HEK293 (cell line): ENCODE measurements around the gene CPT1C.
A peak's percentile ranks its signal among the peaks of the same experiment; 100 is the strongest.

Experiments used
- GLI2 ChIP-seq: fragments of 450-650 bp; formaldehyde crosslinking; IDR thresholded peaks from 2 replicates; pipeline ENCODE4; 2017; ENCODE audit warnings: missing biosample characterization, missing genetic modification characterization, low read depth, borderline replicate concordance
- KLF1 ChIP-seq: fragments of 450-650 bp; formaldehyde crosslinking; IDR thresholded peaks from 2 replicates; pipeline ENCODE4 v1.5.1; 2016; ENCODE audit warnings: missing biosample characterization, missing genetic modification characterization
- KLF7 ChIP-seq: fragments of 450-650 bp; formaldehyde crosslinking; IDR thresholded peaks from 2 replicates; pipeline ENCODE4 v1.5.1; 2016; ENCODE audit warnings: missing biosample characterization, missing genetic modification characterization, borderline replicate concordance
- OSR2 ChIP-seq: fragments of 450-650 bp; formaldehyde crosslinking; IDR thresholded peaks from 2 replicates; pipeline ENCODE4 v1.5.1; 2016; ENCODE audit warnings: missing biosample characterization, missing genetic modification characterization
- SCRT1 ChIP-seq: fragments of 450-650 bp; formaldehyde crosslinking; IDR thresholded peaks from 2 replicates; pipeline ENCODE4 v1.5.1; 2016; ENCODE audit warnings: missing biosample characterization, missing genetic modification characterization, borderline replicate concordance
- ZNF133 ChIP-seq: fragments of 450-650 bp; formaldehyde crosslinking; IDR thresholded peaks from 2 replicates; pipeline ENCODE4 v1.5.1; 2016; ENCODE audit warnings: missing biosample characterization, missing genetic modification characterization
- ZNF174 ChIP-seq: fragments of 450-650 bp; formaldehyde crosslinking; IDR thresholded peaks from 2 replicates; pipeline ENCODE4 v1.5.0; 2017; ENCODE audit warnings: missing biosample characterization, mild to moderate bottlenecking, missing genetic modification characterization
- ZNF184 ChIP-seq: fragments of 450-650 bp; IDR thresholded peaks from 2 replicates; pipeline ENCODE4 v1.5.1; 2018; ENCODE audit warnings: missing biosample characterization, mild to moderate bottlenecking, missing genetic modification characterization
- ZNF221 ChIP-seq: fragments of 450-650 bp; formaldehyde crosslinking; IDR thresholded peaks from 2 replicates; pipeline ENCODE4 v1.5.1; 2017; ENCODE audit warnings: missing biosample characterization, missing genetic modification characterization, borderline replicate concordance
- ZNF335 ChIP-seq: fragments of 450-650 bp; formaldehyde crosslinking; conservative IDR thresholded peaks from 2 replicates; pipeline ENCODE4 v1.5.1; 2016; ENCODE audit warnings: missing biosample characterization, missing genetic modification characterization
- ZNF366 ChIP-seq: fragments of 450-650 bp; formaldehyde crosslinking; conservative IDR thresholded peaks from 2 replicates; pipeline ENCODE4 v1.5.1; 2016; ENCODE audit warnings: missing biosample characterization, missing genetic modification characterization
- ZNF404 ChIP-seq: fragments of 450-650 bp; formaldehyde crosslinking; IDR thresholded peaks from 2 replicates; pipeline ENCODE4 v1.5.1; 2017; ENCODE audit warnings: missing biosample characterization, missing genetic modification characterization
- ZNF514 ChIP-seq: fragments of 450-650 bp; formaldehyde crosslinking; IDR thresholded peaks from 2 replicates; pipeline ENCODE4 v1.5.1; 2016; ENCODE audit warnings: missing biosample characterization, missing genetic modification characterization
- ZNF521 ChIP-seq: fragments of 450-650 bp; formaldehyde crosslinking; IDR thresholded peaks from 2 replicates; pipeline ENCODE4 v1.5.1; 2017; ENCODE audit warnings: missing biosample characterization, mild to moderate bottlenecking, missing genetic modification characterization
- ZNF654 ChIP-seq: fragments of 450-650 bp; formaldehyde crosslinking; IDR thresholded peaks from 2 replicates; pipeline ENCODE4 v1.5.1; 2016; ENCODE audit warnings: low read depth, missing biosample characterization, missing genetic modification characterization
- ZNF658 ChIP-seq: fragments of 450-650 bp; formaldehyde crosslinking; IDR thresholded peaks from 2 replicates; pipeline ENCODE4; 2016; ENCODE audit warnings: missing biosample characterization, missing genetic modification characterization
- ZNF660 ChIP-seq: fragments of 450-650 bp; IDR thresholded peaks from 2 replicates; pipeline ENCODE4 v1.5.1; 2018; ENCODE audit warnings: missing biosample characterization, mild to moderate bottlenecking, missing genetic modification characterization
- ZNF768 ChIP-seq: fragments of 450-650 bp; formaldehyde crosslinking; IDR thresholded peaks from 2 replicates; pipeline ENCODE4 v1.5.1; 2018; ENCODE audit warnings: missing biosample characterization, mild to moderate bottlenecking, missing genetic modification characterization
- ZSCAN16 ChIP-seq: fragments of 450-650 bp; formaldehyde crosslinking; IDR thresholded peaks from 2 replicates; pipeline ENCODE4 v1.5.1; 2016; ENCODE audit warnings: missing biosample characterization, missing genetic modification characterization
- TF ChIP-seq, protein P1 (sequence below): fragments of 450-650 bp; formaldehyde crosslinking; IDR thresholded peaks from 2 replicates; pipeline ENCODE4 v1.5.1; 2017; ENCODE audit warnings: missing biosample characterization, missing genetic modification characterization
- TF ChIP-seq, protein P2 (sequence below): fragments of 450-650 bp; formaldehyde crosslinking; IDR thresholded peaks from 2 replicates; pipeline ENCODE4 v1.5.1; 2016; ENCODE audit warnings: missing biosample characterization, missing genetic modification characterization
- TF ChIP-seq, protein P3 (sequence below): fragments of 450-650 bp; formaldehyde crosslinking; IDR thresholded peaks from 2 replicates; pipeline ENCODE4 v1.5.1; 2017; ENCODE audit warnings: missing biosample characterization, missing genetic modification characterization
- TF ChIP-seq, protein P4 (sequence below): fragments of 450-650 bp; formaldehyde crosslinking; optimal IDR thresholded peaks from 2 replicates; pipeline ENCODE3; 2016; ENCODE audit warnings: missing biosample characterization, mild to moderate bottlenecking, missing genetic modification characterization
- TF ChIP-seq, protein P5 (sequence below): fragments of 450-650 bp; formaldehyde crosslinking; conservative IDR thresholded peaks from 2 replicates; pipeline ENCODE4 v1.5.1; 2016; ENCODE audit warnings: low read depth, missing biosample characterization, missing genetic modification characterization
- TF ChIP-seq, protein P6 (sequence below): fragments of 450-650 bp; formaldehyde crosslinking; IDR thresholded peaks from 2 replicates; pipeline ENCODE4 v1.5.1; 2016; ENCODE audit warnings: missing biosample characterization, missing genetic modification characterization
- TF ChIP-seq, protein P7 (sequence below): fragments of 450-650 bp; formaldehyde crosslinking; IDR thresholded peaks from 2 replicates; pipeline ENCODE4 v1.5.1; 2016; ENCODE audit warnings: missing biosample characterization, missing genetic modification characterization

Gene CPT1C

DNA sequence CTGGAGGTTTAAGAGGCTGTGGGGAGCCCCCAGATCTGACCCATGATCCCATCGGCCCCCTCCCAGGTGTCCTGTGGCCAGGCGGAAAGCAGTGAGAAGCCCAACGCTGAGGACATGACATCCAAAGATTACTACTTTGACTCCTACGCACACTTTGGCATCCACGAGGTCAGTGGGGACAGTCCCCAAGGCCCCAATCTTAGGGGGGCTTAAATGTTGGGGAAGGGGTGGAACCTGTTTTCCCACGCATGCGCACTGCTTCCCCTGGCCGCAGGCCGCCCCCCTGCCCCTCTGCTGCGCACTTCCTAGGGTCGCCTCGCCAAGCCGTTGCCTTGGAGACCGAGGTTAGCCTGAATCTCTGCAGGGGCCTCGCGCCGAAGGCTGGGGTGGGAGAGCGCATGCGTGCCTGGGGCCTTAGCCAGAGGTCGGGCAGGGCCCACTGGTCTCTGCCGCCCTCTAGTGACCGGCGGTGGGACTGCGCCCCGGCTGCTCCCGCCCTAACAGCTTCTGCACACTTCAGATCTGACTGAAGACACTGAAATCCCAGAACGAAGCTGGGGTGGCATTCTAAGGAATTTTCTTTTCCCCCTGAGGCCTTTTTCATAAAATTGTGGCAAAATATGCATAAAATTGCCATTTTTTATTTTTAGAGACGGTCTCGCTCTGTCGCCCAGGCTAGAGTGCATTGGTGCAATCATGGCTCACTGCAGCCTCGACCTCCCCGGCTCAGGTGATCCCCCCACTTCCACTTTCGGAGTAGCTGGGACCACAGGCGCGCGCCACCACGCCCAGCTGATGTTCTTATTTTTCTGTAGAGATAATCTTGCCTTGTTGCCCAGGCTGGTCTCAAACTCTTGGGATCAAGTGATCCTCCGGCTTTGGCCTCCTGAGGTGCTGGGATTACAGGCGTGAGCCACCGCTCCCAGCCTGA is 10.2 kb upstream of the CPT1C start (continued):
- TF ChIP-seq ZNF654 (tag by site-specific recombination) (peak; percentile 68), KLF7 (tag by site-specific recombination) (no peak), ZNF514 (no peak), ZSCAN16 (no peak), ZNF133 (tag by site-specific recombination) (no peak), ZNF404 (no peak), ZNF221 (tag by site-specific recombination) (no peak), ZNF174 (tag by site-specific recombination) (no peak), ZNF335 (tag by site-specific recombination) (peak; percentile 72), ZNF366 (no peak), ZNF658 (no peak), GLI2 (no peak), OSR2 (tag by site-specific recombination) (no peak), SCRT1 (tag by site-specific recombination) (no peak), ZNF768 (no peak), ZNF660 (peak; percentile 64), ZNF521 (tag by site-specific recombination) (no peak), ZNF184 (tag by site-specific recombination) (no peak), KLF1 (no peak)
- TF ChIP-seq, protein P1, sequence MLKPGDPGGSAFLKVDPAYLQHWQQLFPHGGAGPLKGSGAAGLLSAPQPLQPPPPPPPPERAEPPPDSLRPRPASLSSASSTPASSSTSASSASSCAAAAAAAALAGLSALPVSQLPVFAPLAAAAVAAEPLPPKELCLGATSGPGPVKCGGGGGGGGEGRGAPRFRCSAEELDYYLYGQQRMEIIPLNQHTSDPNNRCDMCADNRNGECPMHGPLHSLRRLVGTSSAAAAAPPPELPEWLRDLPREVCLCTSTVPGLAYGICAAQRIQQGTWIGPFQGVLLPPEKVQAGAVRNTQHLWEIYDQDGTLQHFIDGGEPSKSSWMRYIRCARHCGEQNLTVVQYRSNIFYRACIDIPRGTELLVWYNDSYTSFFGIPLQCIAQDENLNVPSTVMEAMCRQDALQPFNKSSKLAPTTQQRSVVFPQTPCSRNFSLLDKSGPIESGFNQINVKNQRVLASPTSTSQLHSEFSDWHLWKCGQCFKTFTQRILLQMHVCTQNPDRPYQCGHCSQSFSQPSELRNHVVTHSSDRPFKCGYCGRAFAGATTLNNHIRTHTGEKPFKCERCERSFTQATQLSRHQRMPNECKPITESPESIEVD (tag by site-specific recombination): no peak
- TF ChIP-seq, protein P2, sequence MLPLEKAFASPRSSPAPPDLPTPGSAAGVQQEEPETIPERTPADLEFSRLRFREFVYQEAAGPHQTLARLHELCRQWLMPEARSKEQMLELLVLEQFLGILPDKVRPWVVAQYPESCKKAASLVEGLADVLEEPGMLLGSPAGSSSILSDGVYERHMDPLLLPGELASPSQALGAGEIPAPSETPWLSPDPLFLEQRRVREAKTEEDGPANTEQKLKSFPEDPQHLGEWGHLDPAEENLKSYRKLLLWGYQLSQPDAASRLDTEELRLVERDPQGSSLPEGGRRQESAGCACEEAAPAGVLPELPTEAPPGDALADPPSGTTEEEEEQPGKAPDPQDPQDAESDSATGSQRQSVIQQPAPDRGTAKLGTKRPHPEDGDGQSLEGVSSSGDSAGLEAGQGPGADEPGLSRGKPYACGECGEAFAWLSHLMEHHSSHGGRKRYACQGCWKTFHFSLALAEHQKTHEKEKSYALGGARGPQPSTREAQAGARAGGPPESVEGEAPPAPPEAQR (tag by site-specific recombination): no peak
- TF ChIP-seq, protein P3, sequence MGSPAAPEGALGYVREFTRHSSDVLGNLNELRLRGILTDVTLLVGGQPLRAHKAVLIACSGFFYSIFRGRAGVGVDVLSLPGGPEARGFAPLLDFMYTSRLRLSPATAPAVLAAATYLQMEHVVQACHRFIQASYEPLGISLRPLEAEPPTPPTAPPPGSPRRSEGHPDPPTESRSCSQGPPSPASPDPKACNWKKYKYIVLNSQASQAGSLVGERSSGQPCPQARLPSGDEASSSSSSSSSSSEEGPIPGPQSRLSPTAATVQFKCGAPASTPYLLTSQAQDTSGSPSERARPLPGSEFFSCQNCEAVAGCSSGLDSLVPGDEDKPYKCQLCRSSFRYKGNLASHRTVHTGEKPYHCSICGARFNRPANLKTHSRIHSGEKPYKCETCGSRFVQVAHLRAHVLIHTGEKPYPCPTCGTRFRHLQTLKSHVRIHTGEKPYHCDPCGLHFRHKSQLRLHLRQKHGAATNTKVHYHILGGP (tag by site-specific recombination): no peak
- TF ChIP-seq, protein P4, sequence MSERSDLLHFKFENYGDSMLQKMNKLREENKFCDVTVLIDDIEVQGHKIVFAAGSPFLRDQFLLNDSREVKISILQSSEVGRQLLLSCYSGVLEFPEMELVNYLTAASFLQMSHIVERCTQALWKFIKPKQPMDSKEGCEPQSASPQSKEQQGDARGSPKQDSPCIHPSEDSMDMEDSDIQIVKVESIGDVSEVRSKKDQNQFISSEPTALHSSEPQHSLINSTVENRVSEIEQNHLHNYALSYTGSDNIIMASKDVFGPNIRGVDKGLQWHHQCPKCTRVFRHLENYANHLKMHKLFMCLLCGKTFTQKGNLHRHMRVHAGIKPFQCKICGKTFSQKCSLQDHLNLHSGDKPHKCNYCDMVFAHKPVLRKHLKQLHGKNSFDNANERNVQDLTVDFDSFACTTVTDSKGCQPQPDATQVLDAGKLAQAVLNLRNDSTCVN (tag by site-specific recombination): no peak
- TF ChIP-seq, protein P5, sequence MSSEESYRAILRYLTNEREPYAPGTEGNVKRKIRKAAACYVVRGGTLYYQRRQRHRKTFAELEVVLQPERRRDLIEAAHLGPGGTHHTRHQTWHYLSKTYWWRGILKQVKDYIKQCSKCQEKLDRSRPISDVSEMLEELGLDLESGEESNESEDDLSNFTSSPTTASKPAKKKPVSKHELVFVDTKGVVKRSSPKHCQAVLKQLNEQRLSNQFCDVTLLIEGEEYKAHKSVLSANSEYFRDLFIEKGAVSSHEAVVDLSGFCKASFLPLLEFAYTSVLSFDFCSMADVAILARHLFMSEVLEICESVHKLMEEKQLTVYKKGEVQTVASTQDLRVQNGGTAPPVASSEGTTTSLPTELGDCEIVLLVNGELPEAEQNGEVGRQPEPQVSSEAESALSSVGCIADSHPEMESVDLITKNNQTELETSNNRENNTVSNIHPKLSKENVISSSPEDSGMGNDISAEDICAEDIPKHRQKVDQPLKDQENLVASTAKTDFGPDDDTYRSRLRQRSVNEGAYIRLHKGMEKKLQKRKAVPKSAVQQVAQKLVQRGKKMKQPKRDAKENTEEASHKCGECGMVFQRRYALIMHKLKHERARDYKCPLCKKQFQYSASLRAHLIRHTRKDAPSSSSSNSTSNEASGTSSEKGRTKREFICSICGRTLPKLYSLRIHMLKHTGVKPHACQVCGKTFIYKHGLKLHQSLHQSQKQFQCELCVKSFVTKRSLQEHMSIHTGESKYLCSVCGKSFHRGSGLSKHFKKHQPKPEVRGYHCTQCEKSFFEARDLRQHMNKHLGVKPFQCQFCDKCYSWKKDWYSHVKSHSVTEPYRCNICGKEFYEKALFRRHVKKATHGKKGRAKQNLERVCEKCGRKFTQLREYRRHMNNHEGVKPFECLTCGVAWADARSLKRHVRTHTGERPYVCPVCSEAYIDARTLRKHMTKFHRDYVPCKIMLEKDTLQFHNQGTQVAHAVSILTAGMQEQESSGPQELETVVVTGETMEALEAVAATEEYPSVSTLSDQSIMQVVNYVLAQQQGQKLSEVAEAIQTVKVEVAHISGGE (tag by site-specific recombination): no peak
- TF ChIP-seq, protein P6, sequence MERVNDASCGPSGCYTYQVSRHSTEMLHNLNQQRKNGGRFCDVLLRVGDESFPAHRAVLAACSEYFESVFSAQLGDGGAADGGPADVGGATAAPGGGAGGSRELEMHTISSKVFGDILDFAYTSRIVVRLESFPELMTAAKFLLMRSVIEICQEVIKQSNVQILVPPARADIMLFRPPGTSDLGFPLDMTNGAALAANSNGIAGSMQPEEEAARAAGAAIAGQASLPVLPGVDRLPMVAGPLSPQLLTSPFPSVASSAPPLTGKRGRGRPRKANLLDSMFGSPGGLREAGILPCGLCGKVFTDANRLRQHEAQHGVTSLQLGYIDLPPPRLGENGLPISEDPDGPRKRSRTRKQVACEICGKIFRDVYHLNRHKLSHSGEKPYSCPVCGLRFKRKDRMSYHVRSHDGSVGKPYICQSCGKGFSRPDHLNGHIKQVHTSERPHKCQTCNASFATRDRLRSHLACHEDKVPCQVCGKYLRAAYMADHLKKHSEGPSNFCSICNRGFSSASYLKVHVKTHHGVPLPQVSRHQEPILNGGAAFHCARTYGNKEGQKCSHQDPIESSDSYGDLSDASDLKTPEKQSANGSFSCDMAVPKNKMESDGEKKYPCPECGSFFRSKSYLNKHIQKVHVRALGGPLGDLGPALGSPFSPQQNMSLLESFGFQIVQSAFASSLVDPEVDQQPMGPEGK (tag by site-specific recombination): peak; percentile 79
- TF ChIP-seq, protein P7, sequence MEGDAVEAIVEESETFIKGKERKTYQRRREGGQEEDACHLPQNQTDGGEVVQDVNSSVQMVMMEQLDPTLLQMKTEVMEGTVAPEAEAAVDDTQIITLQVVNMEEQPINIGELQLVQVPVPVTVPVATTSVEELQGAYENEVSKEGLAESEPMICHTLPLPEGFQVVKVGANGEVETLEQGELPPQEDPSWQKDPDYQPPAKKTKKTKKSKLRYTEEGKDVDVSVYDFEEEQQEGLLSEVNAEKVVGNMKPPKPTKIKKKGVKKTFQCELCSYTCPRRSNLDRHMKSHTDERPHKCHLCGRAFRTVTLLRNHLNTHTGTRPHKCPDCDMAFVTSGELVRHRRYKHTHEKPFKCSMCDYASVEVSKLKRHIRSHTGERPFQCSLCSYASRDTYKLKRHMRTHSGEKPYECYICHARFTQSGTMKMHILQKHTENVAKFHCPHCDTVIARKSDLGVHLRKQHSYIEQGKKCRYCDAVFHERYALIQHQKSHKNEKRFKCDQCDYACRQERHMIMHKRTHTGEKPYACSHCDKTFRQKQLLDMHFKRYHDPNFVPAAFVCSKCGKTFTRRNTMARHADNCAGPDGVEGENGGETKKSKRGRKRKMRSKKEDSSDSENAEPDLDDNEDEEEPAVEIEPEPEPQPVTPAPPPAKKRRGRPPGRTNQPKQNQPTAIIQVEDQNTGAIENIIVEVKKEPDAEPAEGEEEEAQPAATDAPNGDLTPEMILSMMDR (tag by site-specific recombination): peak; percentile 96
